GM21825 (cell line): ENCODE measurements around the gene PER2.

Source experiments
- ATAC-seq: cut with Tn5 transposase; IDR thresholded peaks from one replicate; pipeline ENCODE4 v1.9.1; 2021; ENCODE audit warnings: mild to moderate bottlenecking, moderate library complexity; ENCODE audit not compliant: unreplicated experiment

The PER2 gene

GRCh38 chr2:238269741-238270140 lies 18.7 kb downstream of the PER2 start:
- no peak for ATAC-seq

- no peak for ATAC-seq
Observed at GRCh38 chr2:238267884-238268680, 20.3 kb downstream of the PER2 start.

DNA sequence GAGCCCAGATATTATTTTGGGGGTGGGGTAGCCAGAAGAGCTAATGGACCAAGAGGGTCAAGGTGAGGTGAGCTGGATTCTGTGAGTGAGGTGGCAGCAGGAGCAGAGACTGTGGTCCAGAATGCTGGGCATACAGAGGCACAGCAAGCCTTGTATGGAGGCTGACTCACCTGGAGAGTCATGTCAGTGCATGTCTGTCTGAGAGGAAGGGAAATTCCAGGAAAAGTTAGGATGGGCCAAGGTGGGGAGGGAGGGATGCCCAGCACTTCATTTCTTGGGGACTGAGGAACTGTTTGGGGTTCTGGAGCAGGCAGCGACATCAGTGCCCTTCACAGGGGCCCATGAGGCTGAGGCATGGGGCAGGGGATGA lies 21.1 kb downstream of the PER2 start:
- ATAC-seq: no peak

DNA sequence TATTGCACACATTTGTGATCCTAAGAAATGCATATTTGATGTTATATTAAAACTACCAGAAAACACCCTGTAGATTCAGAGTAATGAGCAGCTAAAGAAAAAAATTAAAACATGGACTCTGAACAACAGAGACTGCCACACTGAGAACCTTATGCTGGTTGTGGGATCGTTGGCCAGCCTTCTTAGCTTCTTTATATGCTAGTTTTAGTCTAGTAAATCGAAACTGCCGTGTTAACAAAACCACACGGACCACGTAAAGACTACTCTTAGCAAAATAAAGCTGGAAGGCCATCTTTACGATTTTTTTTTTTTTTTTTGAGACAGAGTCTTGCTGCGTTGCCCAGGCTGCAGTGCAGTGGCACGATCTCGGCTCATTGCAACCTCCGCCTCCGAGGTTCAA lies 22.8 kb downstream of the PER2 start:
- no peak for ATAC-seq

DNA sequence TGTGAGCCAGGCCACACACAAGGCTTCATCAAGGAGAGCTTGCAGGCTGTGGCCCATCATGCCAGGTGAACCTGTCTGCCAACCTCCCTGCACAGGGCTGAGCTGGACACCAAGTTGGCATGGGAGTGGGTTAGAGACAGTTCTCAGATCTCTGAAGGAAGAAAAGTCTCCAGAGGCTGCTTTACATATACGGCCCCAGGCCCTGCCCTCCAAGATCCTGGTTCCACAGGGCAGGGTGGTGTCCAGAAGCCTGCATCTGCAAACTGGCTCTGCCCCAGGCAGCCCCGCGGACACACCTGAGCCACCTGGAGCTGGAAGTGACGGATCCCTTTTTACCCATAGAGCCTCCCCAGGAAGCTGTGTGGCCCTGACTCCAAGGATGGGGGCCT lies 24.3 kb downstream of the PER2 start:
- no peak for ATAC-seq

- no peak for ATAC-seq
Observed at GRCh38 chr2:238263204-238264071, 25.0 kb downstream of the PER2 start.

GRCh38 chr2:238262496-238263122 lies 25.8 kb downstream of the PER2 start:
- no peak for ATAC-seq

- no peak for ATAC-seq
Observed at GRCh38 chr2:238261718-238262375, 26.6 kb downstream of the PER2 start.

GRCh38 chr2:238260883-238261282 lies 27.5 kb downstream of the PER2 start:
- no peak for ATAC-seq

GRCh38 chr2:238259061-238260020 lies 29.1 kb downstream of the PER2 start:
- ATAC-seq: no peak

- ATAC-seq: no peak
Observed at GRCh38 chr2:238257786-238258700, 30.4 kb downstream of the PER2 start.

DNA sequence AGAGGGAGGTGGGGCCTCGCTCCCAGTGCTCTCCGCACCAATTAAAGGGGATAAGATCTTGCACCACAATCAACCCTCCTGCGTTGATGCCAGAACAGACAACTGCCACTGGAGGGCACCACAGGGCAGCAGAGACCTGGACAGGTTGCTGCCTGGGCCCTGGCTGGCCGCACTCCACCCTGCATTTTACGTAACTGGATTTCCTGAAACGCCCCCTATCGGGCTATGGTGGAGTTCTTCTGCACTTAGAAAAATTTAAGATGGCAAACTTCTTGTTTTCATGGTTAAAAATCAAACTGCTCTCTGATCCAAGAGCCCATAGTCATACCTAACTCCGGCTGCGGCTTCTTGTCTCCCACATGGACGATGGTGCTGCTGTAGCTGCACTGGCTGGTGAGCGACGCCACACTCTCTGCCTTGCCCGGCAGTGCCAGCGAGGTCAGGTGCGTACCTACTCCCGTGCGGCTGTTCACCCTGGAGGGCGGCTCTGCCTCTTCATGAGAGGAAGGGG lies 31.8 kb downstream of the PER2 start:
- ATAC-seq: peak; percentile 63

DNA sequence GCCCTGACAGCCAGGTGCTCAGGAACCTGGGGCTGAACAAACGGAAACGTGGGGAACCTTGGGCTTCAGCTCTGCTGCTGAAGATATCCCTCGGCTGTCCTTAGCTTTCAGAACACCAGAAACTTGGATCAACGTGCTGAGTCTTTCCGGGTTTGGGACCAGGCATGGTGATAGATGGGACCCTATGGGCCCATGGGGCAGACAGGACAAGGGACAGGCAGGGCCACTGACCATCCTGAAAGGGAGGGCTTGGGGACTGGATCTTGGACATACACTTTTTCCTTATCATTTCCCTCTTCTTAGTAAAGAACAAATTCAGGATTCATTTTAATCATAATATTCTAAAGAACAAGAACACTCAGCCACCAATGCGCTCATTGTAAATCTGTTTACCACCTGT lies 32.3 kb downstream of the PER2 start:
- ATAC-seq: no peak

- ATAC-seq: no peak
Observed at GRCh38 chr2:238255636-238256035, 32.8 kb downstream of the PER2 start.

GRCh38 chr2:238255151-238255551 lies 33.3 kb downstream of the PER2 start:
- no peak for ATAC-seq

DNA sequence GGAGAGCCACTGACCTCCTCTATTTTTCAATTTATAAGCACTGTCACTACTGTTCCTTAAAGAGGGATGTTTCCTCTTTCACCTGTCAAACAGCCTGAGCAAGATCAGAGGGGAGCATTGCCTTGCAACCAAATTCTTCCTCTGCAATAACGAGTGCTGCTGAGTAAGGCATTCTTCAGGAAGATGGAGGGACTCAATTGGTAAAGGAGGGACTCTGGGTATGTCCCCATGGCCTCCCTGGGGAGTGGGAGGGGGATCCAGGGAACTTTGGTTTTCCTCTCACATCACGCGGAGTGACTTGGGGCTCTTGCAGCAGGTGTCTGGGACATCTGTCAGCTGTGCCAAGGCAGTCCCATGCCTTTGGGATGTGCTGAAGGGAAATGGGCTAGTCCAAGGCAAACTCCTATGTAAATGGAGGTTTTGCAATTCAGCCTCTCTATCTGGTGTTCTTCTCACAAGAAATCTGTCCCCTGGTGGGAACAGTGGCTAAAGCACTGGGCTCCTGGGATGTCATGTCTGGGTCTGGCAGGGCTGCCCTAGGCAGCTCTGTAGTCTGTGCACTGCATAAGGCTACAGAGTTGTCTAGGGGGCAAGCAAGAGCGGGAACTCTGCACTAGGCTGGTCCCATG lies 34.2 kb downstream of the PER2 start:
- ATAC-seq: no peak

- ATAC-seq: no peak
Observed at GRCh38 chr2:238252766-238253630, 35.4 kb downstream of the PER2 start.
